Testis (tissue), 3 donors: ENCODE data around the gene TTC23L. TPM values are rescaled to one million over a fixed set of nuclear protein-coding genes. Genes with fewer than 3 reads are reported as not detected.

Source experiments
- DNase-seq: peaks from one replicate; pipeline ENCODE4 v3.0.0-alpha.2; 2019
- H3K27ac ChIP-seq, 2 donors: fragments of 200-600 bp; sonication (generic); one replicate each; pipeline ENCODE4 v1.5.1; 2019
- H3K27me3 ChIP-seq: fragments of 200-600 bp; sonication (generic); one replicate; pipeline ENCODE4 v1.5.1; 2019
- H3K36me3 ChIP-seq: fragments of 200-600 bp; sonication (generic); one replicate; pipeline ENCODE4 v1.5.1; 2017; ENCODE audit warnings: low read depth; ENCODE audit errors: missing control alignments
- H3K4me1 ChIP-seq: fragments of 200-600 bp; sonication (generic); one replicate; pipeline ENCODE4 v1.5.1; 2019
- H3K4me3 ChIP-seq, 2 donors: fragments of 200-600 bp; sonication (generic); one replicate each; pipeline ENCODE4 v1.5.1; 2017 to 2019
- H3K9me3 ChIP-seq: fragments of 200-600 bp; sonication (generic); one replicate; pipeline ENCODE4 v1.5.1; 2017
- POLR2A ChIP-seq: fragments of 450-650 bp; IDR thresholded peaks from one replicate; pipeline ENCODE4 v1.6.1; 2017; ENCODE audit warnings: antibody characterized with exemption, mild to moderate bottlenecking, moderate library complexity
- WGBS, 2 donors: methylation state at CpG; one replicate each; pipeline ENCODE4 v1.1.5; 2018; 5-methylcytosine and 5-hydroxymethylcytosine counted together
- intact Hi-C: fragments of 100-400 bp; cut with DNase I; formaldehyde crosslinking; loops from one replicate; pipeline ENCODE4 v1.15.1; 2023; ENCODE audit warnings: low total_unique reads
- polyA plus RNA-seq: library from polyadenylated mRNA; stranded (reverse); fragments of 350-450 nt; fragmentation: Illumina TruSeq; extraction: RNeasy Lipid Tissue Mini Kit (QIAGEN cat#74804); gene quantifications from one replicate; pipeline ENCODE4 v1.2.3, GENCODE V29; 2014; ENCODE audit warnings: low read depth, low replicate concordance; ENCODE audit not compliant: insufficient read depth
- total RNA-seq, 2 donors: library from RNA; depleted of rRNA; stranded (reverse); fragments of >200 nt; gene quantifications; one replicate each; pipeline ENCODE4 v1.2.3, GENCODE V29; 2016
- TF ChIP-seq, protein P1 (sequence below), 3 experiments: fragments of 450-650 bp in 2 of 3; fragments of 200-600 bp in 1 of 3; sonication (generic) in 1 of 3; IDR thresholded peaks; one replicate each; pipeline ENCODE4 v1.5.1; 2016 to 2019; ENCODE audit warnings: antibody characterized with exemption in 3 of 3, mild to moderate bottlenecking in 2 of 3, moderate library complexity in 1 of 3

TTC23L gene
- total and polyA plus RNA-seq, 3 donors from 2014 or later = 16.9 to 60.6 (median 28.2) TPM

DNA sequence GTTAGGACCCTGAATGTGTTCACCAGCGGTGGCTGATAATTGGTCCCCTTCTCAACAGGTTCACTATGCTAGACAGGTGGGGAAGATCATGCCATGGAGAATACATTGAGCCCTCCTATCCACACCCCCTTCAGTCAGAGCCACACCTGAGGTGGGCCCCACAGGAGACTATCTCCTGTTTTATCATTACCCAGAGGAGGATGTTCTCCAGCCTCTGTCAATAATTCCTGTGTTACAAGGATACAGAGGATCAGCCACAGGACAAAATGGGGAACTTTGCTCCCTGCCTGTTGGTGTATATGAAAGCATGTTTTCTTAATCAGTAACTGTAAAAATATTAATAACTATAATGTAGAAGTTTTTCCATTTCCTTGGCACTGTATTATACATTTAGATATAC, 50.4 kb downstream of the TTC23L start:
- no peaks in the 10 kb centered on the region for H3K27me3 ChIP-seq
- no peaks in the 10 kb centered on the region for H3K4me1 ChIP-seq
- 93 to 94% methylated on average over 1 of the region's 1 CpG for WGBS, 2 donors
- no peak for TF ChIP-seq POLR2A
- TF ChIP-seq, protein P1, sequence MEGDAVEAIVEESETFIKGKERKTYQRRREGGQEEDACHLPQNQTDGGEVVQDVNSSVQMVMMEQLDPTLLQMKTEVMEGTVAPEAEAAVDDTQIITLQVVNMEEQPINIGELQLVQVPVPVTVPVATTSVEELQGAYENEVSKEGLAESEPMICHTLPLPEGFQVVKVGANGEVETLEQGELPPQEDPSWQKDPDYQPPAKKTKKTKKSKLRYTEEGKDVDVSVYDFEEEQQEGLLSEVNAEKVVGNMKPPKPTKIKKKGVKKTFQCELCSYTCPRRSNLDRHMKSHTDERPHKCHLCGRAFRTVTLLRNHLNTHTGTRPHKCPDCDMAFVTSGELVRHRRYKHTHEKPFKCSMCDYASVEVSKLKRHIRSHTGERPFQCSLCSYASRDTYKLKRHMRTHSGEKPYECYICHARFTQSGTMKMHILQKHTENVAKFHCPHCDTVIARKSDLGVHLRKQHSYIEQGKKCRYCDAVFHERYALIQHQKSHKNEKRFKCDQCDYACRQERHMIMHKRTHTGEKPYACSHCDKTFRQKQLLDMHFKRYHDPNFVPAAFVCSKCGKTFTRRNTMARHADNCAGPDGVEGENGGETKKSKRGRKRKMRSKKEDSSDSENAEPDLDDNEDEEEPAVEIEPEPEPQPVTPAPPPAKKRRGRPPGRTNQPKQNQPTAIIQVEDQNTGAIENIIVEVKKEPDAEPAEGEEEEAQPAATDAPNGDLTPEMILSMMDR (IDR thresholded peaks at IDR 0.05) = no peak
- H3K27ac ChIP-seq = no peak overlapping the region
- DNase-seq = no peak
- no peak overlapping the region for H3K4me3 ChIP-seq
- H3K9me3 ChIP-seq = no peaks in the 10 kb centered on the region
- intact Hi-C loops = no loop called here
- no peaks in the 10 kb centered on the region for H3K36me3 ChIP-seq

- TF ChIP-seq POLR2A = no peak
- TF ChIP-seq, protein P1 (IDR thresholded peaks at IDR 0.05) = no peak
- Histone ChIP-seq H3K9me3 (no peaks in the 10 kb centered on the region), H3K27me3 (no peaks in the 10 kb centered on the region), H3K4me3 (no peak overlapping the region), H3K36me3 (no peaks in the 10 kb centered on the region), H3K27ac (no peak overlapping the region), H3K4me1 (no peaks in the 10 kb centered on the region)
- WGBS, 2 donors = 56 to 58% methylated on average over 5 of the region's 5 CpGs
- no peak for DNase-seq
- intact Hi-C loops = no loop called here
Measured at GRCh38 chr5:34891981-34892380, 53.0 kb downstream of the TTC23L start.

DNA sequence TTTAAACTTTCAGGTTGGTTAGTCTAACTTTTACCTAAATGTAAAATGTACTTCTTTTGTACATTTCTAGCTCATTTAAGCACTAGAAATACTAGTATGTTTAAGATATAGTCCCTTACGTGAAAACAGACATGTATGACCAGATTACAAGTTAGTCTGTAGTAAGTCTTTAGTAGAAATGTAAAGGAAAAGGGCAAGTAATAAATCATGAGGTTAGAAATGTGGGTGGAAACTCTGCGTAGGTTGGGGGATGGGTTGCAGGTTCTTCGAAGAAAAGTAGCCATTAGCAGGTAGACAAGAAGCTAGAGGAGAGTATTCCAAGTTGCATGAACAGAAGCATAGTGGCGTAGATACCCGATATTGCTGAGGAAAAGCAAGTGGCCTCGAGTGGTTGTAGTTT, 53.5 kb downstream of the TTC23L start:
- no peak for DNase-seq
- WGBS, 2 donors = 88 to 89% methylated on average over 6 of the region's 6 CpGs
- Histone ChIP-seq H3K27me3 (no peaks in the 10 kb centered on the region), H3K36me3 (no peaks in the 10 kb centered on the region), H3K4me1 (no peaks in the 10 kb centered on the region), H3K27ac (no peak overlapping the region), H3K4me3 (no peak overlapping the region), H3K9me3 (no peaks in the 10 kb centered on the region)
- intact Hi-C loops = no loop called here
- TF ChIP-seq, protein P1 (IDR thresholded peaks at IDR 0.05) = no peak
- no peak for TF ChIP-seq POLR2A

DNA sequence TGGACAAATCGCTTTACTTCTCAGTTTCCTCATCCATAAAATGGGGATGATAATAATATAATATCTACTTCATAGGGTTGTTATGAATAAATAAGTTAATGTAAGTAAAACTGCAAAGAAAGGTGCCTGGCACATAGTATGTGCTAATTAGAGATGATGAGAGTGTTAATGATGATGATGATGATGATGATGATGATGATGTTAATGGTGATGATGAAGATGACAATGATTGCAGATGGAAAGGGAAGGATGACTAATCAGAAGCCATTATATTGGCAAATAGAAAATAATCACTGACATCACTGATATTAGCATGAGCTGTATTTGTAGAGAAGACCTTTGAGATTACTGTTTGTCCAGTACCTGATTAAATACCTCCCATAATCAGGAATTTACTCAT, 55.8 kb downstream of the TTC23L start:
- no peaks in the 10 kb centered on the region for H3K4me1 ChIP-seq
- 81 to 93% methylated on average over 1 of the region's 1 CpG for WGBS, 2 donors
- no peak for DNase-seq
- H3K4me3 ChIP-seq = no peak overlapping the region
- H3K27me3 ChIP-seq = no peaks in the 10 kb centered on the region
- TF ChIP-seq POLR2A = no peak
- TF ChIP-seq, protein P1 (IDR thresholded peaks at IDR 0.05) = no peak
- H3K9me3 ChIP-seq = no peaks in the 10 kb centered on the region
- no peaks in the 10 kb centered on the region for H3K36me3 ChIP-seq
- intact Hi-C loops = loop anchor here (5.0 kb wide), 1 partner anchor 407 kb away; no protein-coding TSS in a partner anchor
- no peak overlapping the region for H3K27ac ChIP-seq

DNA sequence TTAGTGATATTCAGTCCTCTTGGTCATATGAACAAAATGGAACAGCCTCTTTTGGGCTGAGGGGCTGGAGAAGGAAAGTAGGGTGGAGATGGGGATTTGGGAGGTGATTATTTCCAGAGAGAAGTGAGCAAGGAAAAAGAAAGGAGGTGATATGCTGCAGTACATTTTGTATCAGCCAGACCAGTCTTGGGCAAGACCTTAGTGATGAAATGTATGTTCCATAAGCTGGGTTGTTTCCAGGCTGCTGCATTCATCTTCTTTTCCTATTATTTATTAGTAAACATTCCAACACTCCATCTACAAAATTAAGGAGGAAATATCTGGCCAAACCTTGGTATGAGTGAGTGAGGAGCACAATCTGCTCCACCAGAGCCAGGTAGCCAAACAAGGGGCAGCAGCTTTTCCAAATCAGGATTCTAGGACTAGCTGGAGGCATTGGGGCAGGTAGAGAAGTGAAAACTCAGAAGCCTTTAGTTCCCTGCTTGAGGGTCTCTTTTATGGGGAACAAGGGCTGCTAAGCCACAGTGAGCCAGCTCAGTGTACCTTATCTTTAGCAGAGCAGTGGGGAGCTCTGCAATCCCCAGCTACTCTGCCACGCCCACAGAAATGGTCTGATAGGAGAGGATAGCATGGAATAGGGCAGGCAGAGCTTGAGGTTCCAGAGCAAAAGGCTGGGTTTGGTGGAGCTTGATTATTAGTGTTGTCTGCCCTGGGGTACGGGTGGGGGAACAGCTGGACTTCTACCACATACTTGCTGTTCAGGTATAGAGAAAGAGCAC, 56.9 kb downstream of the TTC23L start:
- intact Hi-C loops = loop anchor here (5.0 kb wide), 1 partner anchor 409 kb away; no protein-coding TSS in a partner anchor
- Histone ChIP-seq H3K4me3 (no peak overlapping the region), H3K9me3 (no peaks in the 10 kb centered on the region), H3K27me3 (no peaks in the 10 kb centered on the region), H3K27ac (no peak overlapping the region), H3K36me3 (no peaks in the 10 kb centered on the region), H3K4me1 (no peaks in the 10 kb centered on the region)
- 85 to 91% methylated on average over 2 of the region's 2 CpGs for WGBS, 2 donors
- no peak for DNase-seq
- TF ChIP-seq POLR2A = no peak
- TF ChIP-seq, protein P1 (IDR thresholded peaks at IDR 0.05) = no peak
